ENCODE data around the gene TMEM125.

The TMEM125 gene

DNA sequence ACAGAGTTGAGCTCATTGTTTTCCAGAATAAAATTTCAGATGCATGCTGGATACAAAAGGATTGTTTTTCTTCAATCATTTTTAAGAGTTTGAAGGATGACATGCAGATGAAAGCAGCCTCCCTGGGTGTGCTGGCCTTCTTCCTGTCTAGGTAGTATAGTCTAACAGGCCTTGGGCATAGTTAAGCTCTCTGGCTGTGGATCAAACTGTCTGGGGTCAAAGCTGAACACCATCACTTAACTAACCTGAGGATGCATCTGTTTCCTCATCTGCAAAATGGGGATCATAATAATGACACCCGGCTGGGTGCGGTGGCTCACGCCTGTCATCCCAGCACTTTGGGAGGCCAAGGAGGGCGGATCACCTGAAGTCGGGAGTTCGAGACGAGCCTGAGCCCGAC lies 25.0 kb downstream of the TMEM125 start:
- no peak for DNase-seq

DNA sequence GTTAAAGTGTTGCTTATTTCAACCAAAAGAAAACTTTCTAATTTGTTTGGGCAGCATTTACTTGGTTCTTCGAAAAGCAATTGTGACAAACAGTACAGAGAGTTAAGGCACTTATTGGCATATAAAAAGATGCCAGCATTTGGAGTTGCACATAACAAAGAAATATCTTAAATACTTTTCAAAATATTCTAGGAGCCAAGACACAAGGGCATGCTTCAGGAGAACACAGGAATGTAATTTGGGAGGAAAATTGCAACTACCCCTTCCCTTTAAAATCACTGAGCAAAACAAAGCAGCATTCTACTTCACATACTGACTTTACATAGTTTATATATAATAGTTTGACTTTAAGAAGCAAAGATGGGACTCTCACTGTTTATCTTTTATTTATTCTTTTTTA lies 26.4 kb downstream of the TMEM125 start:
- no peak for DNase-seq

DNA sequence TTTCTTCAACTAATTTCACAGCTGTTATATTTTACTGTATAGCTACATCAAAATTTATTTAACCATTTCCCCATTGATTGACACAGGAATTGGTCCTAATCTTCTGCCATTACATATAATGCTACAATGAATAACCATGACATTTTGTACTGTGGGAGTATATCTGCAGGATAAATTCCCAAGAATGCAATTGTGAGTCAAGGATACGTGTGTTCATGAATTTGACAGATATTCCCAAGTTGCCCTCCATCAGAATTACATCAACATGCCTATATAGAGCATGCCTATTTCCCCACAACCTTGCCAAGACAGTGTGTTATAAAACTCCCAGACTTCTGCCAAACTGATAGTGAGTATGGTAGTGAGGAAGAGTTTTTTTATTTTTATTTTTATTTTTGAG lies 28.3 kb downstream of the TMEM125 start:
- DNase-seq = no peak

DNA sequence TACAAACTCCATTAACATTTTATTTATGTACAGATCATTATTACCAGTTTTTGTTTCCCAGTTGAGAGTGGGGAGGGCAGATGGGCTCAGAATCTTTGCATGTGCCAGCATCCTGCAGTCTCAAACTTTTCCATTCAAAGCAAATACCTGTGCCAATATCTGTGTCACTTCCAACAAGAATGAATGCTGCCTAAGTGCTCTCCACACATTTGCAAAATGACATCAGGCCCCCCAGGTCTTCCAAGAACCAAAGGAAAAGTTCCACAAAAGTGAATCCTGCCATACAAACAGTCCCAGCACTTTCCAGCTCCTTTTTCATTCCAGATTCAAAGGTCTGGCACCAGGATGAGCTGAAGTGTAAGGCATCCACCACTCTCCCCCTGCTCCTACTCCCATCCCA lies 29.3 kb downstream of the TMEM125 start:
- no peak for DNase-seq

DNA sequence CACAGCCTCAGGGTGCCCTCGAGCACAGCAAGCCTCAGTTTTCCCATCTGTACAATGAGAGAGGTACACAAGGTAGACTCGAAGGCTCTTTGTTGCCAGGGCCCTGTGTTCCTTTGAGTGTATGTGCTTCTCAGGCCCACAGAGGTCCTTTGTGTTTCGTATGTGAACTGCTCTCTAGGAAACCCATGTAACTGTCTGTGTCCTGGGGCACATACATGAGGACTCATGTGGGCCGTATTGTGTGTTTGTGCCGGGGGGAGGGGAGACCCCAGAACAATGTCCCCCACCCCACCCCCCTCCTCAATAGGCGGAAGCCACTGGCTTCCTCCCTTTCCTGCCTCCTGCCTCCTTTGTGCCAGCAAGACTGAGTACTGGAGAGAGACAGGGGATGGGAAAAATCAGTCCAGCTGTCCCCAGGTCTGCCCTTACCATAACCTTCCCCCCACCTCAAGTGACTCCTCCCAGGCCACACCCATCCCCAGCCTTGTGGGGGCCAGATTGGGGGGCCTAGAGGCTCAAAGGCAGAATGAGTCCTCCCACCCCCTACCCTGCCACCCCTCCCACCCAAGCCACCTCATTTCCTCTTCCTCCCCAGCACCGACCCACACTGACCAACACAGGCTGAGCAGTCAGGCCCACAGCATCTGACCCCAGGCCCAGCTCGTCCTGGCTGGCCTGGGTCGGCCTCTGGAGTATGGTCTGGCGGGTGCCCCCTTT lies 30.8 kb downstream of the TMEM125 start, which contains the start of gene TIE1:
Gene TIE1, plus strand, starts transcription at position 605 of the 717 bp plus-strand sequence. Its CDS starts 90 bp downstream, at position 695.
- DNase-seq = no peak

DNA sequence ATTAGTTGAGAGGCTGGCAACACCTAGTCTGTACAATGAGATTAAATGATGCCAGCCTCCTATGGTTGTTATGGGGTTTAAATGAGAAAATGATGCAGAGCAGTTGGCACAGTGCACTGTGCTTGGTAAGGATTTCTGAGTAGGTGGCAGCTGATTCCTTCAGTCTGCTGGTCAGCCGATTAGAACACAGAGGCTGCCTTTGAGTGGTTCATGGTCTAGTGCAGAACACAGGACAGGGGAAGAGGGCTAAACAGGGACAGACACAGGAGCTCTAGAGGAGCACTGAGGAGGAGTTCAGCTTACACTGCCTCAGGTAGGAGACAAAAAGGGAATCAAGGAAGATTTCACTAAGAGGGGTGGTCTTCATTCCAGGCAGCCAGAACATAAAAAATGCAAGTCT lies 32.4 kb downstream of the TMEM125 start:
- no peak for DNase-seq

DNA sequence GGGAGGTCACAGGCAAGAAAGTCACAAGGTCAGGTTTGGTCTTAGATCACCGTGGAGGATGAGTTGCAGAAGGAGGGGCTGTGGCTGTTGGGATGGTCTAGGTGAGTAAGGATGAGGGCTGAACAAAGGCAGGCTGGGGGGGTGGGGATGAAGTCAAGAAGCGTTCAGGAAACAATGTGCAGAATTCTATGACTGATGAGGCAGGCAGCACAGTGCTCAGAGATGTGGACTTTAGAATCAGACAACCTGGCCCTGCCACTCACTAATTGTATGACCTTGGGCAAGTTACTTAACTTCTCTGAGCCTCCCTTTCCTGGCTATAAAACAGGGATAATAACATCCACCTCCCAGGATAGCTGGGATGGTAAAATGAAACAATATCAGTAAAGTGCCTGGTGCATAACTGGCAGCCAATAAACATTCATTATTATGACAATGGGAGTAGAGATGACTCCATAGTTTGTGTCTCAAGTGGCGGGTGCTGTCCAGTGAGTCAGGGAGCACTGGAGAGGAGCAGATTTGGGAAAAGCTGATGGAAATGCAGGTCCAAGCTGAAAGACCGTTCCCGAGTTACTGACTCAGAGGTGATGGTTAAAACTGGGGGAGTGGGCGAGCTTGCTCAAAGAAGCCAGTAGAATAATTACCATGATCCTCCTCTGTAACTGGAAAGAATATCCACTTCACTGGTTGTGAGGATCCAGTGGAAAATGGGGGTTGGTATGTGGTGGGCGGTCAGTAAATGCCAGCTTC lies 33.1 kb downstream of the TMEM125 start:
- DNase-seq = no peak

DNA sequence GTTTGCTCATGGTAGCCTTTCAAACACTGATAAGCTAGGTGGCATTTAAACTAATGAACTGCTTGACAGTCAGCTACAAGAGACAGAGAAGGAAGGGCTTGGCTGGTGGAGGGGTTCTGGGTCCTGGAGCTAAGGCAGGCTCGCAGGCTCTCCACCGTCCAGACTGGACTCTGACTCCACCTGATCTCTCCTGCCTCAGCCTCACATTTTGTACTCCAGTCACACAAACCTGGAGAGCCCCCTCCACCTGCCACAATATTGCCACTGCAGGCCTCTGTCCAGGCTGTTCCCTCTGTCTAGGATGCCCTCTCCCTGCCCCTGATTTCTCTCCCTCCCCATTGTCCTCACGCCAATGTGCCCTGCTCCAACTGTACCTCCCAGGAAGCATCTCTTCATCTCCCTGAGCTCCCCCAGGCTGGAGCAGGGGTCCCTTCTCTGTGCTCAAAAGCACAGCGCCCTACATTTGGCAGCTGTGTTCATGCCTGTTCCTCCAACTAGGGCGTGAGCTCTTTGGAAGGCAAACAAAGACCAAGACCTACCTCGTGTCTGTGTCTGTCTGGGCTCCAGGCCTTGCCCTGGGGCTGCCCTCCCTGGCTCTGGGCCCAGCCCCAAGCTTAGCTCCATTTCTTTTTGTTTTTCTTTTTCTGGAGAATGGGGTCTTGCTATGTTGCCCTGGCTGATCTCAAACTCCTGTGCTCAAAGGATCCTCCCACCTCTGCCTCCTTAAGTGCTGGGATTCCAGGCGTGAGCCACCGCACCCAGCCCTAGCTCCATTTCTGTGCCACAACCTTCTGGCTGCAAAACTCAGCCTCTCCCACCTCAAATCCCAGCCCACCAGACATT lies 33.9 kb downstream of the TMEM125 start:
- no peak for DNase-seq

DNA sequence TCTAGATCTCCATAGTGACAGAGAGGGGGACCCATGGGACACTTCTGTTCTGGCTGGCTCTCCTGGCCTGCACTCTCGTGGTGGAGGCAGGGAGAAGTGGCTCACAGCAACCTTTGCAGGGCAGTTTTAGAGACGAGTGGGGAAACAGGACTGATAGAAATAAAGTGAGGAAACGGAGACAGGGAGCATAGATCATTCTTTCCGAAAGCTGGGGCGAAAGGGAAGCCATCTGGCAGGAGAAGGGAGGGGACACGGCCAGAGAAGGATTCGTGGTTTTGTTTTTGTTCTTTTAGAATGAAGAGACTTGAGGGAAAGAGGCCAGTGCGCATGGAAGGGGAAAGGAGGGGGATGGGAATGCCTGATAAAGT lies 34.5 kb downstream of the TMEM125 start:
- no peak for DNase-seq

DNA sequence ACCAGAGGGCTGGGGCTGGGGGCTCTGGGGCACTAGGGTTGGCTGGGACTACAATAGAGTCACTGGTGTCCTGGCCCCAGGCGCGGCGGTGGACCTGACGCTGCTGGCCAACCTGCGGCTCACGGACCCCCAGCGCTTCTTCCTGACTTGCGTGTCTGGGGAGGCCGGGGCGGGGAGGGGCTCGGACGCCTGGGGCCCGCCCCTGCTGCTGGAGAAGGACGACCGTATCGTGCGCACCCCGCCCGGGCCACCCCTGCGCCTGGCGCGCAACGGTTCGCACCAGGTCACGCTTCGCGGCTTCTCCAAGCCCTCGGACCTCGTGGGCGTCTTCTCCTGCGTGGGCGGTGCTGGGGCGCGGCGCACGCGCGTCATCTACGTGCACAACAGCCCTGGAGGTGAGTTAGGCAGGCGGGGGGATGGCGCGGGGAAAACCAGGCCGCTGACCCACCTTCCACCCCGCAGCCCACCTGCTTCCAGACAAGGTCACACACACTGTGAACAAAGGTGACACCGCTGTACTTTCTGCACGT lies 35.1 kb downstream of the TMEM125 start:
- no peak for DNase-seq

DNA sequence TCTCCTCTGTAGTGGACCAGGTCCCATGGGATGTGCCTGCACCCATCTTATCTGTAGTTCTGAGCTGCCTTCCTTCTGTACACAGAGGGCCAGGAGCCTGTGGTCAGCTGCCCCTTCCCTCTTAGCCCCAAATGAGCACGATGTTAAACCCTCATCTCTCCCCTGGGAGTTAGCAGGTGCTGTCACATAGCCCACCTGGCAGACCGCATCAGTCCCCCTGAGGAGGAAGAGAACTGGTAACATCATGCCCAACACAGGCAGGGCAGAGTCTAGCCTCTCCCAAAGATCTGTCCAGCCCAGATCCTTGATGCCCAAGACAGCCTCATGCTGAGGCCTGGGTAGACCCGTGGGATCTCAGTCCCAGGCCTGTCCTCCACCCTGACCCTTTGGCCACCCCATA lies 35.7 kb downstream of the TMEM125 start:
- DNase-seq = no peak

DNA sequence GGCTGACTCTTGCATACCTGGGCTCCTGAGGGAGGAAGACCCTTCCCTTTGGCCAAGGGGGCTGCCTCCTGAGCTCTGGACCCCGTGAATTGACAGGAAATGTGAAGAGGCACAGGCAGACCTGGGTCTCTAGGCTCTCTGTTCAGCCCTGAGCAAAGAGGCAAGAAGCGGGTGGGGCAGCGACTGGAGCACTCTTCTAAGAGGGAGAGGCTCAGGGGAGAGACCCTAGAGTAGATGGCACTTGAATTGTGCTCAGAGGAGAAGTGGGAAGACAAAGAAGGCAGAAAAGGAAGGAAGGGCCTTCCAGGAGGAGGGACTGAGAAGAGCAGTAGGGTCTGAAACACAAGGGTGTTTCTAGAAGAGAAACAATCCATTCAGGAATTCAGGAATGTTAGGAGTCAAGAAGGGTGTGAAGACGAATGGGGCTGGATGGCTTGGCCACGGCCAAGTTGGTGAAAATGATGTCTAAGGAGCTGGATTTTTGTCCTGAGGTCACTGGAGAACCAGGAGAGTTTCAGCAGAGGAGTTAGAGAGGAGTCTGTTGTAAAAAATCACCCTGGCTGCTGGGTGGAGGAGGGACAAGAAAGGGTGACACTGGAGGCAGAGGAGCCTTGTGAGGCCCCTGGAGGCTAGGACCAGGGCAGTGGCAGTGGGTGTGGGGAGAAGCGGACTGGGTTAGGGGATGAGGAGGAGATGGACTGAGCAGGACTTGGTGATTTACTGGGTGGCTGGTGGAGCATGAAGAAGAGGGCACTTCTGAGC lies 36.3 kb downstream of the TMEM125 start:
- DNase-seq = no peak

DNA sequence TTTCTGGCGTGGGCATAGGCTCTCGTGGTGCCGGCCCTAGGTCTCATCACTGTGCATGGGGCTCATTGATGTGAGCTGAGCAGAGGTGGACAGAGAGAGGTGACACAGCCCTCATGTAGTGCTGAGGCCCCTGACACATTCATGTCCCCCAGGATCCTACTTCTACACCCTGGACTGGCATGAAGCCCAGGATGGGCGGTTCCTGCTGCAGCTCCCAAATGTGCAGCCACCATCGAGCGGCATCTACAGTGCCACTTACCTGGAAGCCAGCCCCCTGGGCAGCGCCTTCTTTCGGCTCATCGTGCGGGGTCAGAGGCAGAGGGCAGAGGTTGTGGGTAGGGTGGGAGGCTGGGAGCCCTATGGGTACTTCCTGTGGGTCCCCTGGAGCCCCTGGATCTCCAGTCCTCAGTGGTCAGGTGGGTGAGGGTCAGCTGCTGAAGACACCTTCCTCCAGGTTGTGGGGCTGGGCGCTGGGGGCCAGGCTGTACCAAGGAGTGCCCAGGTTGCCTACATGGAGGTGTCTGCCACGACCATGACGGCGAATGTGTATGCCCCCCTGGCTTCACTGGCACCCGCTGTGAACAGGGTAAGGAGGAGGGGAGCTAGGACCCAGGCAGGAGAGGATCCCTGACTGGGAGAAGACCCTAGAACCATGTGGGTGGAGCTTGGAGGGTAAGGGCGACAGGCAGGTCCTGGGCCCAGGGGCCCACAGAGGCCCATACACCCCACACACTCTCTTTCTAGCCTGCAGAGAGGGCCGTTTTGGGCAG lies 37.1 kb downstream of the TMEM125 start:
- no peak for DNase-seq

DNA sequence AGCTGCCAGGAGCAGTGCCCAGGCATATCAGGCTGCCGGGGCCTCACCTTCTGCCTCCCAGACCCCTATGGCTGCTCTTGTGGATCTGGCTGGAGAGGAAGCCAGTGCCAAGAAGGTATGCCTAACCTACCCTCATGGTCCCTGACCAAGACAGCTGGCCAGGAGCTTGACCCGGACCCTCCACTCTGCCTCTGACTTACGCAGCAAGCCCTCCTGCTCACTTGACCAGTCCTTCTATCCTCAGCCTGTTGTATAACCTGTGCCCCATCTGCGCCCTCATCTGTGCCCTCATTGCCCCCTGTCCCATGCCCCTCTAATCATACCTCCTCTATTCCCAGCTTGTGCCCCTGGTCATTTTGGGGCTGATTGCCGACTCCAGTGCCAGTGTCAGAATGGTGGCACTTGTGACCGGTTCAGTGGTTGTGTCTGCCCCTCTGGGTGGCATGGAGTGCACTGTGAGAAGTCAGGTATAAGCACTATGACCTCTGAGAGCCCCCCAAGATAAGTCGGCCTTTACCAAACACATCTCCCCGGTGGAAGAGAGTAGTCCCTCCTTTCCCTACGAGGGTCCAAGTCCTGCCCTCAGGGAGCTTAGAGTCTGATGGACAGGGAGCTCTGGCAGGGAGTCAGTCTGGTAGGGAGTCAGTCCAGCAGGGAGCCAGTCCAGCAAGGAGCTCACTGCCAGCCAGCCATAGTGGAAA lies 37.8 kb downstream of the TMEM125 start:
- no peak for DNase-seq

DNA sequence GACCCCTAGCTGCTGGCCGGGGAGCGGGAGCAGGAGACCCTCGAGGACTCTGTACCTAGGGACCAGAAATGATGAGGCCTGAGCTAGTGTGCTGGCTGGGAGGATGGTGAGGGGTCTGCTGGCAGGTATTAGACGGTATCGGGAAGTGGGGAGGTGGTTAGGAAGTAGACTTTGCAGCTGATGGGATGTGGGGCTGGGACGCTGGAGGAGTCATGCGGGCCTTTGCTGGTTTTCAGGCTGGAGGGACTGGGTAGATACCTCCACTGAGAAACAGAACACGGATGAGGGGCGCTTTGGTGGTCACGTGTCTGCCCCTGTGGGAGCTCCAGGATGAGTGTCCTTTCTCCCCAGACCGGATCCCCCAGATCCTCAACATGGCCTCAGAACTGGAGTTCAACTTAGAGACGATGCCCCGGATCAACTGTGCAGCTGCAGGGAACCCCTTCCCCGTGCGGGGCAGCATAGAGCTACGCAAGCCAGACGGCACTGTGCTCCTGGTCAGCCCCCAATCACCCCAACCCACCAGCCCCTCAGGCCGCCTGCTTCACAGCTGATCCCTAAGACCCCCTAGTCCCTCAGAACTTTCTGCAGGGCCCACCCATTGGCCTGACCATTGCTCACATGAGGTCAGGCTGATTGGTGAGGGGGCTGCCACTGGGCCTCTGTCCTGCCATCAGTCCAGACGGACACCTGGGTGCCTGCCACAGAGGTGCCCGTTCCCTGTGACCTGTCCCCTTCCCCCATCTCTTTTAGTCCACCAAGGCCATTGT lies 39.0 kb downstream of the TMEM125 start:
- no peak for DNase-seq

DNA sequence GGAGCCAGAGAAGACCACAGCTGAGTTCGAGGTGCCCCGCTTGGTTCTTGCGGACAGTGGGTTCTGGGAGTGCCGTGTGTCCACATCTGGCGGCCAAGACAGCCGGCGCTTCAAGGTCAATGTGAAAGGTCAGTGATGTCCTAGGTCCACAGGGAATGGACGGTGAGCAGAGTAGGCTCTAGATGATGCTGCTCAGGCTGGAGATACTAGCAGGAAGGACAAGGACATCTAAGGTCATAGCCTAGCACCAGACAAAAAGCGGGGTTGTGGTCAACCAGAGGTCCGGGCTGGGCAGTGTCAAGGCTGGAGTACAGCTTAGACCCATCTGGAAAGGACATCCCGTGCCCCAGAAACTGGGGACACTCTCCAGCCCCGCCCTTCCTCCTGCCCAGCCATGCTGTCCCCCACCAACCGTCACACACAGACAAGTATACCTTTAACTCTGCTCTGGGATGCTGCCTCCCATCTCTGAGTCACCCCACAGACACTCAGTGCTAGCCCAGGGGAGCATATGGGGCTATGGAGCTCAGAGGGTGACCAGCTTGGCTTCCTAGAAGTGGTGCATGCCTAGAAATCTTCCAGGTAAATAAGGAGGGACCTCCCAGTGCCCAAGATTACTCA lies 39.7 kb downstream of the TMEM125 start:
- no peak for DNase-seq

DNA sequence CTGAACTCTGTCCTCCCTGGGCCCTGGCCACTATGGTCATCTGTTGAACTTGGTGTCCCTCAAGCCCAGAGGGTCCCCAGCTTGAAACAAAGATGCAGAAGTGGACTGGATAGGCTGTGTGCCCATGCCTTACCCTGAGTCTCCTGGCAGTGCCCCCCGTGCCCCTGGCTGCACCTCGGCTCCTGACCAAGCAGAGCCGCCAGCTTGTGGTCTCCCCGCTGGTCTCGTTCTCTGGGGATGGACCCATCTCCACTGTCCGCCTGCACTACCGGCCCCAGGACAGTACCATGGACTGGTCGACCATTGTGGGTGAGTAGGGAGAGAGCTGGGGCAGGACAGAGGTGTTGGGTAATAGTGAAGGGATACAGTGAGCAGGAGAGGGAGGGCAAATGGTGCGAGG lies 41.7 kb downstream of the TMEM125 start:
- DNase-seq = no peak

DNA sequence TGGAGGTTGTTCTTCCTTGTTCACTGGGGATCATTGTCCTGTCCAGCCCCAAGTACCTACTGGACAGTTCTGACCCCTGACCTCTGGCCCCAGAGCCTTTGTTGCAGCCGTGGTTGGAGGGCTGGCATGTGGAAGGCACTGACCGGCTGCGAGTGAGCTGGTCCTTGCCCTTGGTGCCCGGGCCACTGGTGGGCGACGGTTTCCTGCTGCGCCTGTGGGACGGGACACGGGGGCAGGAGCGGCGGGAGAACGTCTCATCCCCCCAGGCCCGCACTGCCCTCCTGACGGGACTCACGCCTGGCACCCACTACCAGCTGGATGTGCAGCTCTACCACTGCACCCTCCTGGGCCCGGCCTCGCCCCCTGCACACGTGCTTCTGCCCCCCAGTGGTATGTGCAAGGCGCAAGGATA lies 42.4 kb downstream of the TMEM125 start:
- DNase-seq = no peak

DNA sequence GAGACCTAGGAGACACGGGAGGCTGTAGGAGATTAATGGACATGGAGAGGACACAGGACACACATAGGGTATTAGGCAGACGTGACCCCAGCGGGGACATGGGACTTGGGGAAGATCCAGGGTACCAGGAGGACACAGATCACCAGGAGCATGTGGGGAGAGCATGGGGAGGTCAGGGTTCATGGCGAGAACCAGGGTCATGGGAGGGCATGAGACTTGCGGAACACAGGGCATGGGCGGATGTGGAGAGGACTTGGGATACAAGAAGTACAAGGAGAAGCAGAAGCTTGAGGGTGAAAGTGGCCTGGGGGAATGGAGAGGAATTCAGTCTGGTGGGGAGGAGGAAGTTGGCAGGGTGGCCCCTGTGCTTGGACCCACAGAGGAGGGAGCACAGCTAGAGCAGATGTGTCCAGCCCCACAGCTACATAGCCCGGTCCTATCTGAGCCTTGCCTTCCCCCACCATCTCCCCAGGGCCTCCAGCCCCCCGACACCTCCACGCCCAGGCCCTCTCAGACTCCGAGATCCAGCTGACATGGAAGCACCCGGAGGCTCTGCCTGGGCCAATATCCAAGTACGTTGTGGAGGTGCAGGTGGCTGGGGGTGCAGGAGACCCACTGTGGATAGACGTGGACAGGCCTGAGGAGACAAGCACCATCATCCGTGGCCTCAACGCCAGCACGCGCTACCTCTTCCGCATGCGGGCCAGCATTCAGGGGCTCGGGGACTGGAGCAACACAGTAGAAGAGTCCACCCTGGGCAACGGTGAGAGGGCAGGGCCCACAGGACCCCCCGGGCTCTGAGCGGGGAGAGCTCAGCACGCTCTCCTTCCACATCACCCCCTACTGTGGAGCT lies 43.1 kb downstream of the TMEM125 start:
- DNase-seq = no peak
